Measurements from ENCODE around the gene RRP7A.
A peak's percentile ranks its signal among the peaks of the same experiment; 100 is the strongest.
"Not testable (repeated sequence)": the region's sequence is repeated elsewhere in the genome, so short reads cannot be mapped to it uniquely, and the experiment has no call there.

The RRP7A gene

GRCh38 chr22:42495533-42496141 is 24.0 kb downstream of the RRP7A start:
- DNase-seq (ENCODE audit: low read depth): not testable (repeated sequence)

GRCh38 chr22:42493393-42493792 is 26.2 kb downstream of the RRP7A start:
- no peak for DNase-seq (ENCODE audit: low read depth)

GRCh38 chr22:42492323-42492690 is 27.3 kb downstream of the RRP7A start:
- no peak for DNase-seq (ENCODE audit: low read depth)

- no peak for DNase-seq (ENCODE audit: low read depth)
Observed at GRCh38 chr22:42490243-42490832, 29.3 kb downstream of the RRP7A start.

- DNase-seq (ENCODE audit: low read depth): no peak
Observed at GRCh38 chr22:42489000-42489399, 30.6 kb downstream of the RRP7A start.

GRCh38 chr22:42484506-42484905 is 35.1 kb downstream of the RRP7A start:
- DNase-seq (ENCODE audit: low read depth): no peak

GRCh38 chr22:42483610-42484223 is 35.9 kb downstream of the RRP7A start:
- DNase-seq (ENCODE audit: low read depth): not testable (repeated sequence)

- no peak for DNase-seq (ENCODE audit: low read depth)
Observed at GRCh38 chr22:42475122-42475521, 44.5 kb downstream of the RRP7A start.

GRCh38 chr22:42473484-42474193 is 46.0 kb downstream of the RRP7A start:
- DNase-seq (ENCODE audit: low read depth): peak; percentile 73

- DNase-seq (ENCODE audit: low read depth): no peak
Observed at GRCh38 chr22:42472671-42473070, 46.9 kb downstream of the RRP7A start.

GRCh38 chr22:42471441-42471840 is 48.2 kb downstream of the RRP7A start:
- DNase-seq (ENCODE audit: low read depth): no peak

- no peak for DNase-seq (ENCODE audit: low read depth)
Observed at GRCh38 chr22:42470366-42471082, 49.1 kb downstream of the RRP7A start.

GRCh38 chr22:42468841-42469240 is 50.8 kb downstream of the RRP7A start:
- DNase-seq (ENCODE audit: low read depth): no peak

- no peak for DNase-seq (ENCODE audit: low read depth)
Observed at GRCh38 chr22:42462016-42462415, 57.6 kb downstream of the RRP7A start.

GRCh38 chr22:42461511-42461910 is 58.1 kb downstream of the RRP7A start:
- no peak for DNase-seq (ENCODE audit: low read depth)

Measured in EH (cell line).